AG09319 (cell line): ENCODE results near the gene RABL3.

ENCODE experiments used
- DNase-seq: peaks from one replicate; pipeline ENCODE4 v3.0.0-alpha.2; 2010; ENCODE audit warnings: low read depth; ENCODE audit errors: extremely low read depth
- CTCF ChIP-seq: IDR thresholded peaks from 2 replicates; pipeline ENCODE4 v1.5.1; 2011; ENCODE audit warnings: low read depth, mild to moderate bottlenecking, inconsistent platforms, low read length, moderate library complexity

Gene RABL3

GRCh38 chr3:120693439-120694171, 48.7 kb downstream of the RABL3 start:
- no peak for TF ChIP-seq CTCF
- peak; percentile 11 for DNase-seq

- TF ChIP-seq CTCF = no peak
- DNase-seq = no peak
These were observed 52.9 kb downstream of the RABL3 start for GRCh38 chr3:120689395-120689794.

GRCh38 chr3:120688121-120688520, 54.2 kb downstream of the RABL3 start:
- peak; percentile 5 for DNase-seq
- TF ChIP-seq CTCF = no peak

GRCh38 chr3:120685411-120685810, 56.9 kb downstream of the RABL3 start:
- DNase-seq = no peak
- no peak for TF ChIP-seq CTCF

DNA sequence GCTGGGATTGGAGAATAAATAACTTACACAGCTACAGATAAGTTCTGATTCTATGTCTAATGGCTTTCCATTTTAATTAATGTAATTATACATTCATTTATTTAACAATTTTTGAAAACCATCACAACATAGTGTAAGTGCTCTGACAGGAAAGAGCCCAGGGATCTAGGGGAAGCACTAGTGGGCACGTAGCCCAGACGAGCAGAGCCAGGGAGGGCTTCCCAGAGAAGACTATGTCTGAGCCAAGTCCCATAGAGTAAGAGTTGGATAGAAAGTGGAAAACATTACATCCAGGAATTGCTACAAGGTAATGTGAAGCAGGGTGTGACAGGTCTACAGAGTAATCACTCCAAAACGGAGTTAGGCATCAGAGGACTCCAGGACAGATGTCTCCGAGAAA, 57.4 kb downstream of the RABL3 start:
- no peak for DNase-seq
- no peak for TF ChIP-seq CTCF

GRCh38 chr3:120683671-120684301, 58.5 kb downstream of the RABL3 start:
- no peak for TF ChIP-seq CTCF
- no peak for DNase-seq

DNA sequence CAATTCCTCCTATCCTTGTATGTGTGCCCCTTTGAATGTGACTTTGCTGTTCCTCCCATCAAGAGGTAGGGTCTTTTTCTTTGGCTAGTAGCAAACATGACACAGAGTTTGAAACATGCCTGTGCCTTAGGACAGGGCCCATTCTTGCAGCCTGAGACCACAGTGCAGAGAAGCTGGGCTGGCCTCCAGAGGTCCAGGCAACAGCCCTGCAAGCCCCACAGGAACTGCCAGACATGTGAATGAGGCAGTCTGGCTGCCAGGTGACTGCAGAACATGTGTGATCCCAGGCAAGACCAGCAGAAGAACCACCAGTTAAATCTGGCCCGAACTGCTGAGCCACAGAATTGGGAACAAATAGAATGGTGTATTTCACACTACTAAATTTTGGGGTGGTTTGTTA, 59.1 kb downstream of the RABL3 start:
- no peak for DNase-seq

More for the DNA sequence above, 59.1 kb downstream of the RABL3 start:
- no peak for TF ChIP-seq CTCF
